ENCODE data around the gene SPDYE3. TPM values are rescaled to one million over a fixed set of nuclear protein-coding genes. Genes with fewer than 3 reads are reported as not detected.

The SPDYE3 gene
- polyA plus RNA-seq, 4 donors: 6.9 to 7.8 (median 7.7) TPM

- no peak for DNase-seq (ENCODE audit: low read depth in 4 of 4, low spot score in 3 of 4)
These were observed 61.6 kb downstream of the SPDYE3 start for GRCh38 chr7:100369105-100369504.

GRCh38 chr7:100370303-100370702 is 62.8 kb downstream of the SPDYE3 start:
- no peak for DNase-seq (ENCODE audit: low read depth in 4 of 4, low spot score in 3 of 4)

DNA sequence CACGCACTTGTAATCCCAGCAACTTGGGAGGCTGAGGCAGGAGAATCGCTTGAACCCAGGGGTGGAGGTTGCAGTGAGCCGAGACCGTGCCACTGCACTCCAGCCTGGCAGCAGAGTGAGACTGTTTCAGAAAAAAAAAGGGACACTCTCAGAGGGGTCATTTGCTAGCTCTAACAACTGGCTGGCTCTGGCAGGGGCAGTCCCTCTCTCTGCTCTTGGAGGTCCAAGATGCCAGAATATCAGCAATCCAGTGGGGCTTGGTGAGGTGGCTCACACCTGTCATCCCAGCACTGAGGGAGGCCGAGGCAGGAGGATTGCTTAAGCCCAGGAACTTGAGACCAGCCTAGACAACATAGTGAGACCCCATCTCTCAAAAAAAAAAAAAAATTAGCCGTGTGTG is 63.2 kb downstream of the SPDYE3 start:
- no peak for DNase-seq (ENCODE audit: low read depth in 4 of 4, low spot score in 3 of 4)

DNA sequence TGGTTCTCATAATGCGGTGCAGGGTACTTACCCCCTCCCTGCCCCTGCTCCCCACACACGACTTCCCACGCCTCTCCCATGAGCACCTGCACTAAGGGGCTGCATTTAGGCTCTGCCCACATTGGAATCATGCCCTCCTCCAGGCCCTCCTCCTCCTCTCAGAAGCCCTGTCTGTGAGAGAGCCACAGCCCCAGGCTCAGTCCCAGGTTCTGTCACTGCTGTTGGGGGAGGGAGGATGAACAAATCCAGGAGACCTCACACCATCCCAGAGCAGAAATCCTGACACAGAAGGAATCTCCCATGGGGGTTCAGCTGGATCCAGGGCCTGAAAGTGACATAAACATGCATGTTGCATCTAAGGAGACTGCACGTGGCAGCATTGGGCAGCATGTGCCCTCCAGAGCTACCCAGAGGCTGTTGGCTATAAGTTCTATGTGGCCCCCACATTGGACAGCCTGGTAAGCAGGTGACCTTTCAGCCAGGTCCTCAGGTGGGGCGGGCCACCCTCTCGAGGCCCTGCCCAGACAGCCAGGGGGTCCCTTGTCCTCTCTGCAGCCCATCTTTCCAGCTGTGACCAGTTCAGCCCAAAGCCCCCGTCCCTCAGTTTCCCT is 64.2 kb downstream of the SPDYE3 start:
- no peak for DNase-seq (ENCODE audit: low read depth in 4 of 4, low spot score in 3 of 4)

Other genes starting within 250 kb of the SPDYE3 start
- 10 to 100 TPM; 45.5 to 53.9 (median 53.3) TPM for gene ZNF3, start 226.0 kb upstream of the SPDYE3 start, polyA plus RNA-seq (ENCODE audit: insufficient read length in 4 of 4)
- gene COPS6, start 218.7 kb upstream of the SPDYE3 start, polyA plus RNA-seq (ENCODE audit: insufficient read length in 4 of 4): 100 to 1,000 TPM; 127 to 138 (median 134) TPM
- 100 to 1,000 TPM; 136 to 158 (median 148) TPM for gene MCM7, start 206.3 kb upstream of the SPDYE3 start, polyA plus RNA-seq (ENCODE audit: insufficient read length in 4 of 4)
- 10 to 100 TPM; 23.7 to 36.2 (median 31.5) TPM for gene AP4M1, start 206.1 kb upstream of the SPDYE3 start, polyA plus RNA-seq (ENCODE audit: insufficient read length in 4 of 4)
- gene TAF6, start 188.3 kb upstream of the SPDYE3 start, polyA plus RNA-seq (ENCODE audit: insufficient read length in 4 of 4): 10 to 100 TPM; 53.9 to 64.5 (median 60.1) TPM
- gene CNPY4, start 188.1 kb upstream of the SPDYE3 start, polyA plus RNA-seq (ENCODE audit: insufficient read length in 4 of 4): 10 to 100 TPM; 35.7 to 49.0 (median 43.3) TPM
- 1 to 10 TPM; 1.2 to 2.6 (median 1.5) TPM for gene MBLAC1, start 180.7 kb upstream of the SPDYE3 start, polyA plus RNA-seq (ENCODE audit: insufficient read length in 4 of 4)
- gene LAMTOR4, start 158.8 kb upstream of the SPDYE3 start, polyA plus RNA-seq (ENCODE audit: insufficient read length in 4 of 4): 100 to 1,000 TPM in 2 of 4 donors, 10 to 100 TPM in 2; 90.5 to 126 (median 97.4) TPM
- gene TRAPPC14, start 149.0 kb upstream of the SPDYE3 start, polyA plus RNA-seq (ENCODE audit: insufficient read length in 4 of 4): 10 to 100 TPM; 20.2 to 24.5 (median 21.3) TPM
- gene GAL3ST4, start 139.1 kb upstream of the SPDYE3 start, polyA plus RNA-seq (ENCODE audit: insufficient read length in 4 of 4): 1 to 10 TPM; 5.7 to 7.1 (median 6.4) TPM
- gene GPC2, start 130.3 kb upstream of the SPDYE3 start, polyA plus RNA-seq (ENCODE audit: insufficient read length in 4 of 4): 10 to 100 TPM in 1 of 4 donors, 1 to 10 TPM in 3; 8.7 to 14.5 (median 9.3) TPM
- 10 to 100 TPM; 11.7 to 16.6 (median 12.9) TPM for gene STAG3, start 129.8 kb upstream of the SPDYE3 start, polyA plus RNA-seq (ENCODE audit: insufficient read length in 4 of 4)
- 1 to 10 TPM; 3.7 to 4.7 (median 4.4) TPM for gene PVRIG, start 87.8 kb upstream of the SPDYE3 start, polyA plus RNA-seq (ENCODE audit: insufficient read length in 4 of 4)
- 10 to 100 TPM; 24.8 to 38.3 (median 29.2) TPM for gene PILRB, start 50.4 kb downstream of the SPDYE3 start, polyA plus RNA-seq (ENCODE audit: insufficient read length in 4 of 4)
- 1 to 10 TPM; 4.2 to 5.2 (median 4.6) TPM for gene PILRA, start 65.8 kb downstream of the SPDYE3 start, polyA plus RNA-seq (ENCODE audit: insufficient read length in 4 of 4)
- 1 to 10 TPM; 5.3 to 6.7 (median 5.6) TPM for gene ZCWPW1, start 121.0 kb downstream of the SPDYE3 start, polyA plus RNA-seq (ENCODE audit: insufficient read length in 4 of 4)
- gene MEPCE, start 122.1 kb downstream of the SPDYE3 start, polyA plus RNA-seq (ENCODE audit: insufficient read length in 4 of 4): 10 to 100 TPM; 54.8 to 61.7 (median 56.9) TPM
- gene PPP1R35, start 128.8 kb downstream of the SPDYE3 start, polyA plus RNA-seq (ENCODE audit: insufficient read length in 4 of 4): 10 to 100 TPM; 14.9 to 25.0 (median 16.6) TPM
- 1 to 10 TPM in 3 of 4 donors, under 1 TPM in 1; 0.94 to 1.5 (median 1.5) TPM for gene SPACDR, start 156.6 kb downstream of the SPDYE3 start, polyA plus RNA-seq (ENCODE audit: insufficient read length in 4 of 4)
- gene TSC22D4, start 171.5 kb downstream of the SPDYE3 start, polyA plus RNA-seq (ENCODE audit: insufficient read length in 4 of 4): 10 to 100 TPM; 35.1 to 58.3 (median 39.1) TPM
- 1 to 10 TPM; 1.6 to 2.9 (median 2.0) TPM for gene NYAP1, start 176.2 kb downstream of the SPDYE3 start, polyA plus RNA-seq (ENCODE audit: insufficient read length in 4 of 4)
- 10 to 100 TPM; 13.8 to 16.9 (median 14.4) TPM for gene AGFG2, start 231.5 kb downstream of the SPDYE3 start, polyA plus RNA-seq (ENCODE audit: insufficient read length in 4 of 4)

All from right renal pelvis (tissue), 4 donors.